Measurements from ENCODE around the gene GLDN.

GLDN gene

DNA sequence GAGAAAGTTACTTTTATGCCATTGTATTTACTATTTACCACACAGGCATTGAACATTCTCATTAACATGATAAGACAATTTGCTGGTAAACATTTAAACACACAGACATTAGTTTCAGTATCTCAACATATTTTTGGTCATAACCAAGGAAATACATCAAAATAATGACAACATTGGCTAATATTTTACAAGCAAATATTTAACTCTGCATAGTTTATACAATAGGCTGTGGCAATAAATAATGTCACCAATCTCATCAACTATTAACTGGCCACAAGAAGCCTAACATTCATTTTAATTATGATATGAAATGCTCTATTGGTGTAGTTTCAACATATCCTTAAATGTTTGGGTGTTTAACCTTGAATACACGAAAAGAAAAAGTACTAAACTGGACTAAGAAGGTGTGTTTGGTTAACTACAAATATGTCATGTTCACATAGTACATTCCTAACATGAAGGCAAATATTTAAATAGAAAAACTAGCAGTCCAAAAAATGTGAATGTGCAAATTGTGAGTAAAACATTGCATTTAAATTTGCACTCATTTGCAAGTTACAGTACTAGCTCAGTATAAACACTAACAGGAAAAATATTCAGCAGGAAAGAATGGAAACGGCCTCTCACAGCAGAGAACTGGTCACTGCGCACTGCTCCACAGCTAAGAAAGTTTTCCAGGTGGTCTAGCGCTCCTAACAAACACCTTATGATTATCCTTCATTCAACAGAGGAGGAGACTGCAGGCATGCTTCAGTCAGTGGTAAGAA lies 106.6 kb downstream of the GLDN start:
- DNase-seq, result no peak

DNA sequence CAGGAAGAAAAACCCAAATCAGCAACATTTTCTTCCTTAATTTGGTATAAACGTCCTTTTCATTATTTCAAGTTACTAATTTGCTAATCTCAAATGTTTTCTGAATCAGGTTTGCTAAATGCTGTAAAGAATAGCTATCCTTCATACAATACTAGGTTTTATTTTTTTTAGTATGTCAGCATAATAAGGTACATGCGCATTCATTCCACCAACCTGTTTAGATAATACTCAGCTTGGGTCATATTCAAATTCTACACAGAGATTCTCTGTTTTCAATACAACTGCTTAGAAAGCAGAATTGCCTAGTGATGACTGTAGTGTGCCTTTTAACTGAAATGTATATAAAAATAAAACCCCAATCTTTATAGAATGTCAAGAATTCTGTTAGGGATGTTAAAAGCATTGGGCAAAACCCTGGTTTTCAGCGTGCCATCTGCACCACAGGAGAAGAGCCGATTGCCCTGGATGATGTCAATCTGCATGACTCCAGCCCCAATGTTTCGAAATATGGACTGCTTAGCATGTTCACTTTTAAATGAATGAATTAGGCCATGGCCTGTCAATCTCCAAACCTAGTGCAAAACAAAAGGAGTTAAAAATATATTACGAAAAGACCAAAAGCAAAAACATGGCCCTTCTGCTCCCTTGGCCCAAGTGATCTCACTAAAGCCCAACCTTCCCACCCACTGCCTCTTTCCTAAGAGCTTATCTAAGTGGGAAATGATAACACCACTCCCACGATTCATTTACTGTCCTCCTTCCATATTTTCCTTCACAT lies 107.4 kb downstream of the GLDN start:
- no peak for DNase-seq

DNA sequence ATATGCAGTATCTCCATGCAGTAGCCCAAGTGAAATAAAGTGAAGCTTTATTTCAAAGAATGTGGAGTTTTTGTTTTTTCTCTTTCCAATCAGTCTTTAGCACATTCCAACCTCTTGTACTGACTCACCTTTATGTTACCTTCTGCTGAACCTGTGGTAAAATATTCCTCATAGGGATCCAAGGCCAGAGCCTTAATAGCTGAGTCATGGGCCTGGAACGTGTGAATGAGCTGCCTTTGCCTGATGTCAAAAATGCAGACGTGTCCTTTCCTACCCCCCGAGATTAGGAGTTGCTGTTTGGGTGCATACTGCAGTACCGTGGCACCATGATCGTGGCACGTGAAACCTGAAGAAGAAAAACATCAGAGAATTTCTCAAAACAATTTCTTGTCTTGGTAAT lies 108.5 kb downstream of the GLDN start:
- DNase-seq, result no peak

Measured in activated effector memory CD4-positive, alpha-beta T cell treated with anti-CD3 and anti-CD28 coated beads, Interleukin-2, amount 50 U/mL, for 16 hours (primary cell).